Frontal cortex (tissue), 4 donors: ENCODE data around the gene DPM3. TPM values are rescaled to one million over a fixed set of nuclear protein-coding genes. Genes with fewer than 3 reads are reported as not detected.
"Not testable (repeated sequence)": the region's sequence is repeated elsewhere in the genome, so short reads cannot be mapped to it uniquely, and the experiment has no call there.

Experiments used
- DNase-seq, 2 donors: peaks; one replicate each; pipeline ENCODE4 v3.0.0; 2012; ENCODE audit warnings: low spot score in 2 of 2
- FAIRE-seq: peaks from 2 replicates; lab custom pipeline; 2012; peaks lifted over from hg19 to GRCh38; lab: Jason Lieb, UNC
- total RNA-seq: library from RNA; depleted of rRNA; stranded (reverse); fragments of >200 nt; gene quantifications from one replicate; pipeline ENCODE4 v1.2.3, GENCODE V29; 2014
- donor health status: control.
- donor health status: control.
- donor health status: control.

The DPM3 gene
- total RNA-seq, 1 donor from 2014 or later, result 15.1 TPM

DNA sequence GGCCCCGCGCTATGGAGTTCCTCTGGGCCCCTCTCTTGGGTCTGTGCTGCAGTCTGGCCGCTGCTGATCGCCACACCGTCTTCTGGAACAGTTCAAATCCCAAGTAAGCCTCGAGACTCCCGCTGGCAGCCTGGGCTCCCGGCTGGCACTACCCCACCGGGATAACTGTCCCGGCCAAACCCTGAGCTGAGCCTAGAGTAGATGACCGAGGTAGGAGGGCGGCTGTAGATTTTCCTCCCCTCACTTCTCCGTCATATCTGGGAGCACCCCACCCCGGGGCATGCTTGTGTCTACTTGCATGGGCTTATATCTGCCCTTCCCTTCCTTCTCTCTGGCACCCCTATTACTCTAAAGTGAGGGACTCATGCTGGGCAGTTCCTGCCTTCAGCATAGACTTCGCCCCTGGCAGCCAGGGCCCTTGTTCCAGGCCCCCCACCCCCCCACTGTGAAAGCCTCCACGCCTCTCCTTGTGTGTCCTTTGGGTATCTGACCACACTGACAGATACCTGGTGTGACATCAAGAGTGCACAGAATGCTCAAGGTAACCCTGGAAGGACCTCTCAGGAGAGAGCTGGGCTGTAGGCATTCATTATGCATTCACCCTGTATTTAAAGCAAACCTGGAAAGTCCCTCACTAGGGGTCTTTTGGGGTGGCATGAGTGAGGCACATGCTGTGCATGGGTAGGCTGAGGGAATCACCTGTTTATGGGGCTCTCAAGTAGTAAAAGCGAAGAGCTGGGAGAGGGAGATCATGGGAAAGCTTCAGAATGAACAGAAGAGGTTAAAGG is 12.2 kb downstream of the DPM3 start:
- DNase-seq (no peak), FAIRE-seq (no peak)

DNA sequence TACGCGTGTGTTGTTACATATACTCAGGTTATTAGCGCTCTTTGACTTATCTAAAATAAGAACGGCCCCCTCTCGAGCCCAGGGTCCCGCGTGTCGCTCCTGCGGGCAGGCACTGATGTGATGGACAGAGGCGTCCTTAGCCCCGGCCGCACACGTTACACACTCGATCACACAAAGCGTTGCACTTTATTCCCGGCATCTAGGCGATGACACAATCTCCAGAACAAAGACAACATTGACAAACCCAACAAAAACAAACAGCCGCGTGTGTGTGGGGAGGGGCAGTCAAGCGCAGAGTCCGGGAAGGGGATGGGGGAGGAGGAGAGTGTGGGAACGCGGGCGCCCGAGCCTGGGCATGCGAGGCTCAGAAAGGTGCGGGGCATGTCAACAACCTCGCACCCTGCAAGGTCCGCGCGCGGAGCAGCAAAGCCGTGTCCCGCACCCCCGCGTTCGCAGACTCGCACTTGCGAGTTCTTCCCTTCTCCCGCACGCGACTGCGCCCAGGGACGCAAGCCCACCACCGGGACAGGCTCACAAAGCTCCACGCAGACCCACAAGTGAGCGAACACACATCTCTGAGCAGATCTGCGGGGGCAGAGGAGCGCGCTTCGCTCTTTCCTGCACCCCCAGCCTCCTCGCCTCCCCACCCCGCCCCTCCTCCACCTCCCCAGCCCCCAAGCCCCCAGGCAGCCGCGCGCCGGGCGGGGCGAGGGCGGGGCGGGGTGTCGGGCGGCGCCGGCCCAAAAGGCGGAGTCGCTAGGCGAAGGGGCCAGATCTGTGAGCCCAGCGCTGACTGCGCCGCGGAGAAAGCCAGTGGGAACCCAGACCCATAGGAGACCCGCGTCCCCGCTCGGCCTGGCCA is 13.0 kb downstream of the DPM3 start, which contains the start of gene EFNA1:
Gene EFNA1 (plus strand): TSS at position 772 of the 862 bp plus-strand sequence. CDS start 102 bp downstream, outside the sequence.
- DNase-seq (peak; percentile 71 to 80), FAIRE-seq (no peak)

DNA sequence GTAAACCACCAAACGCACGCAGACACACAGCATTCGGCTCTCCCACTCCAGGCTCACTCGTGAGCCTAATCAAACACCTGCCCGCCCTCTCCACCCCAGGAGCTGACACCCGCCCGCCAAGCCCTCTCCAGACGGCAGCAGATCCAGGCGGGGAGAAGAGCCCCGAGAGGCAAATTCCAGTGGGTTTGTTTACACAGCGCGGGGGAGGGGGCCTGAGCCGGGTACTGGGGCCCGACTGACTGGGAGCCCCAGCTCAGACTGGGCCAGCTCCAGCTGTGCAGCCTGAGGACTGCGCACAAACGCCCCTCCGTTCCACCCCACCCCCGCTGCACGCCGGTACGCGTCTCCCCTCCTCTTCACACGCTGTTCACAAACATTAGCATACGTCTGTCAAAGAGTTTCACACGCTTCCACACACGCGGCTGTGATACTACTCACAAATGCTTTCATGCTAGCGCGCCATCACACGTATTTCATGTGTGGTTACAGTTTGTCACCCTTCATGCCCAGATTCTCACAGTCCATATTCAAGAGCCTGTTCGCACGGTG is 13.7 kb downstream of the DPM3 start:
- FAIRE-seq (no peak), DNase-seq (peak in 1 of 2 donors; percentile 58)

DNA sequence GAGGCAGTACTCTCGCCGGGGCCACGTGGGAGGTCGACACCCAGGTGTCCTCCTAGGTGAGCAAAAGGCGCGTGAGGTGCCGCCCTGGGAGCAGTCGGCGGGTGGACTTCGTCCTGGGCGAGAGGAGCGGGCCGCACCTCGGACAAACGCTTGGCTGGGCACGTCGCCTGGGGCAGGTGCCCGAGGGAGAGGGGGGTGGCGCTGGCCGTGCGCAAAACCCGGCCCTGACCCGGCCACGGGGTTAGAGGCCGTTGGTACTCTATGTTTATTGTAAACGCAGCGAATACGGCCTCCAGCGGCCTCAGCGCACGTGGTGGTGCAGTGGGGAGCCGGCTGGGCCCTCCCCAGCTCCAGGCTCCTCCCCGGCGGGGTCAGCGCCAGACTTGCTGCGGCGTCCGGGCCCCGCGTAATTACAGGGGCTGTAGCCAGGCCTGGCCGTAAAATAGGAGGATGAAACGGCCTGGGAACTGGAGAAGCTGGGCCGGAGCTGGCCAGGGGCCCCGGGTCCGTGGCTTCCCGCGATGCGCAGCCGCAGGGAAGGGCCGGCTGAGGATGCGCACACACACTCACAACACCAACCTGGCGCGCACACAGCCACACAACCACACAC is 14.3 kb downstream of the DPM3 start:
- FAIRE-seq (no peak), DNase-seq (peak; percentile 65 to 79)

DNA sequence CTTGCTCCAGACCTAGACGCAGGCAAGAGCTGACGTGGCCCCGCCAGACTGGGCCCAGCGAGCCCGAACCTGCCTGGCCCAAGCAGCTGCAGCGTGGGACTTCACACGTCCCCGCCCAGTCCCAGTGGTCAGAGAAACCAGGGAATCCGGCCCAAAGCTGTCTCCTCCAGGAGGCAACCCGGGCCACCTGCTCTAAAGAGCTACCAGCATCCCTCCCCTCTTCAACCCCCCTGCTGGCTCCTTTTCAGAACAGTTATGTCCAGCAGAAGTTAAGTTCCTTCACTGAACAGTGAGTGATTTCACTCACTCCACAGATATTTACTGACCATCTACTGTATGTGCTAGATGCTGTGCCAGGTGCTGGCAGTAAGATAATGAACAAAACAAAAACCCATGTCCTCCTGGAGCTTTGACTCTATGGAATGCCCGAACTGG is 14.8 kb downstream of the DPM3 start:
- DNase-seq, result no peak

DNA sequence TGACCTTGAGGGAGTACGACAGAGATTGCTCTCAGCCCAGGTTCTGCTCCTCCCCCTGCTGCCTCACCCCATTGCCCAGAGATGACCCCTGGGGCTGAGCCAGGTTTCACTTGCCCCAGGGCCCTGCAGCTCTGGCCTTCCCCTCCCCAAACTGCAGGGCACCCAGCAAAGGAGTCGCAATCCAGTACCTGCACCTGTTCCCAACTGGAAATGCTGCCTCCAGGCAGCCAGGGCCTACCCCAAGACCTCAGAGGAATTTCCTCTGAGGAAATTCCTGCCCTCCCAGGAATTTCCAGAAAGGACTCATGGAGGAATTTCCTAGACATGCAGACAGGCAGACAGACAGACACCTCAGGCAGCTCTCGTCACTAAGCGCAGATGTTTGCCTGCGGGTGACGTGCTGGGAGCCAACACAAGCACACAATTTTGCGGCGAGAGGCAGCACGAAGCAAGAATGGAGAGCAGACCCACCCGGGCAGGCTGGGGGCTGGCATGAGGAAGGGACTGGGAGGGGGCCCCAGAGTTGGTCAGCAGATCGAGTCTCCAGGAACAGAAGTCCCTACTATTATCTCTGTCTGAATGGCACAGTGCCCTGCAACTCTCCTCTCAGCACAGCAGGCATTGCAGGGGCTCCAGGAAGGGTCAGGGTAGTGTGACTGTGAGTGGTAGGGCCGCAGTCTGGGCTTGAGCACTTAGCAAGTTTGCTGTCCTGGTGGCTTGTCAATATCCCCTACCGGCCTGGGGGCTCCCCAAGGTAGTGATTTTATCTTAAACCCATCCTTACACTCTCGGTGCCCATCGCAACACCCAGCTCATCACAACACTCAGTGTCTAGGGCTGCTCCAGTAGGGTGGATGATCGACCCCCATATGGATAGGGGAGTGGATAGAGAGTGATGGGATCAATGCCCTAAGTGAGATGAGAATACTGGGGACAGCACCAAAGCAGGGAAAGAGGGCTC is 15.5 kb downstream of the DPM3 start:
- FAIRE-seq (no peak), DNase-seq (no peak)

More for the DNA sequence above, 14.8 kb downstream of the DPM3 start:
- FAIRE-seq, result no peak

DNA sequence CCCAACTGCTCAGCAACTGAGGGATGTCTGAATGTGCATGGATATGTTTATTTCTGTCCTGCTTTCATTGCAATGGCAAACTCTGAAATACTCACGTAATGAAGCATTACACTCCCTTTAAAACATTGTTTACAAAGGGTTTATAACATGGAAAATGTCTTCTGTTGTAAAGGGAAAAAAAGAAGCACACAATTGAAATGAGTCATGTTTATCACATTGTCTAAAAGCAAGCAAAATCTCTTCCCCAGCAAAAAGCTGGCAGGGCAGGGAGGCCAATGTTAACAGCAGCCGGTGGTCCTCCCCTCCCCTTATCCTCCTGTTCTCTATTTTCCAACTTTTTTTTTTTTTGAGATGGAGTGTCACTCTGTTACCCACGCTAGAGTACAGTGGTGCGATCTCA is 16.5 kb downstream of the DPM3 start:
- FAIRE-seq, result no peak
- no peak for DNase-seq

DNA sequence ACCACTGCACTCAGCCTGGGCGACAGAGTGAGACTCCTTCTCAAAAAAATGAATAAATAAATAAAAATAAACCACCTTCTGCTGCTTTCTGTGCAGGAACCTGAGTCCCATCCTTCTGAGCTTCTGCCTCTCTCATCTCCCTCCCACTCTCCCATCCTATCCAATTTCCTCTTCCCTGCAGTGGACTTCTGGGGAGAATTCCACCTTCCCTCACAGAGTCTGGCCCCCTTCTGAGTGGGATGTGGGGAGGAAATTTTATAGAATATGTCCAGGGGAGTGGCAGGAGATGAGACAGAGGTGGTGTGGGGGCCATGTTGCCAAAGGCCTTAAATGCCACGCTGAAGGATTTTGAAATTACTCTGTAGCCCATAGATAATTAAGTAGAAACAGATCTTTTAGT is 18.0 kb downstream of the DPM3 start:
- DNase-seq (no peak), FAIRE-seq (no peak)

DNA sequence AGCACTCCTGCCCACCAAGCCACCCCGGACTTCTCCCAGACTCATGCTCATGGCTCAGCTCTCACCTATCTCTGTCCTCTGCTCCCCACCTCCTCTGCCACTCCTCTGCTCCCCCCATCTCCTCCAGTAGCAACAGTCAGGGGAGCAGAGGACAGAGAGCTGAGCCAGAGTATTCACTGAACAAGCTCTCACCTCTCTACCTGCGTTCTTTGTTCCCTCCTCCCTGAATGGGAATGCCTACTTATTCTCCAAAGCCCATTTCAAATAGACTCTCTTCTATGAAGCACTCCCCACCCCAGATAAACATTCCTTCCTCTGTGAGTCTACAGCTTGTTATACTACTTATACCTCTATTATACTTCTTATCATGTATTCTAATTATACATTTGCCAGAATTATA is 19.1 kb downstream of the DPM3 start:
- DNase-seq, result no peak
- no peak for FAIRE-seq

DNA sequence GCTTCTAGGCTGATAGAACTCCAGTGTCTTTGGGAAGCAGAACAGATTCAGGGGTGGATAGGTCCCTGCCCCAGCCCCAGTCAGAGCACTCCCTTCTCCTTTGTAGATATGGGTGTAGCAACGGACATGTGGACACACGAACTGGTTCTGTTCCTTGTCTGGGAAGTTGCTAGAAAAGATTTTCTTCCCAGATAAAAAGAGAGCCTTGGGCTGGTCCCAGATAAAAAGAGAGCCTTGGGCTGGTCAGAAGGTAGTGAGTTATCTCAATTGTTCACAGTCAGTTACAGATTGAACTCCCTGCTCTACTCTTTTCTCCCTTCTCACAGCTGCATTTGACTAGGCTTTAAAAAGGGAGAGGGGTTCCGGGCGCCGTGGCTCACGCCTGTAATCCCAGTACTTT is 20.1 kb downstream of the DPM3 start:
- no peak for DNase-seq
- no peak for FAIRE-seq

DNA sequence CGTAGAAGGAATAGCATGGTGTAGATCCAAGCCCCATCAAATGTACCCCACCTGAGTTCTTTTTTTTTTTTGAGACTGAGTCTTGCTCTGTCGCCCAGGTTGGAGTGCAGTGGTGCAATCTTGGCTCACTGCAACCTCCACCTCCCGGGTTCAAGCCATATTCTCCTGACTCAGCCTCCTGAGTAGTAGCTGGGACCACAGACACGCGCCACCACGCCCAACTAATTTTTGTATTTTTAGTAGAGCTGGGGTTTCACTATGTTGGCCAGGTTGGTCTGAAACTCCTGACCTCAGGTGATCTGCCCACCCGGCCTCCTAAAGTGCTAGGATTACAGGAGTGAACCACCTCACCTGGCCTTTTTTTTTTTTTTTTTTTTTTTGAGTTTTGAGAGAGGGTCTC is 22.2 kb downstream of the DPM3 start:
- DNase-seq, FAIRE-seq: not testable (repeated sequence)

DNA sequence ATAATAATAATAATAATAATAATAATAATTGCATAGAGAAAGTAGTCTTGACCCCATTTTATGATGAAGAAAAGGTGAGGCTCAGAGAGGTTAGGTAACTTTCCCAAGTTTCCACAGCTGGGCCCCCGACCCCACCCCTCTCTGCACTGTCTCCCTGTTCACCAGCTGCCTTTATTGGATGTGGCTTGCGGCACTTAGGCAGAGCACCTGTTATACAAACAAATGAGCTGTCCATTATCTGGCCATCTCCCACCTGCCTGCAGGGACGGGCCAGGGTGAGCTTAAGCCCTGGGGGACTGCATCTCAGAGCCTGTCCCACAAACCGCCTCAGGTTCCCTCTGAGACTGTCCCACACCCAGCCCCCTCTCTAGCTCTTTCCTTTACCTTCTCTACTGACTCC is 22.7 kb downstream of the DPM3 start:
- FAIRE-seq (no peak), DNase-seq (no peak)

DNA sequence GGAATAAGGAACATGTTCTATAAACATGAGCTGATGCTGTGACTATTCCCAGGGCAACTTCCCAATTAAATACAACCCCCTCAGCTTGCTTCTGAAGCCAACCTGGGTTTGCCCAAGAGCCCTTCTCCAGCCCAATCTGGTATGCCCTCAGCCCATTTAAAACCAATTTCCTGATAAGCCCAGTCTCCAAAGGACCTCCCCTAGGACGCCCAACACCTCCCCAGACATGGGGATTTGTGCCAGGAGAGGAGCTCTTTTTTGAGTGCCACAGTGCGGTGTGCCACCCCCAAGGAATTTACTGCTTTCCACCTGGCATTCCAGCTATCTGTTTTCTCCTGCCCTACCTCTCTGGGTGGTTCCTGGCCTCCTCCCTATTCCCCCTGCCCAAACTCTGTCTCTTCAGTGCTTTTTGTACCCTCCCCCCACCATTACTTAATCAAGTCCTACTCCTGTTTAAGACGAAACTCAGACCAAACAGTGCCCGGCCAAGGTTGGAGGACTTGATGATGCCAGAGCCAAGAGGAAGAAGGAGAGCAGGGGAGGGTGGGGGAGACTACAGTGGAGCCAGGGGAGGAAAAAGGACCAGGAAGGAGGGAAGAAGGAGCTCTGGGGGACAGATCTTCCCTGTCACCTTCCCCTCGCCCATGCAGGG is 24.1 kb downstream of the DPM3 start:
- FAIRE-seq, result no peak
- no peak for DNase-seq

DNA sequence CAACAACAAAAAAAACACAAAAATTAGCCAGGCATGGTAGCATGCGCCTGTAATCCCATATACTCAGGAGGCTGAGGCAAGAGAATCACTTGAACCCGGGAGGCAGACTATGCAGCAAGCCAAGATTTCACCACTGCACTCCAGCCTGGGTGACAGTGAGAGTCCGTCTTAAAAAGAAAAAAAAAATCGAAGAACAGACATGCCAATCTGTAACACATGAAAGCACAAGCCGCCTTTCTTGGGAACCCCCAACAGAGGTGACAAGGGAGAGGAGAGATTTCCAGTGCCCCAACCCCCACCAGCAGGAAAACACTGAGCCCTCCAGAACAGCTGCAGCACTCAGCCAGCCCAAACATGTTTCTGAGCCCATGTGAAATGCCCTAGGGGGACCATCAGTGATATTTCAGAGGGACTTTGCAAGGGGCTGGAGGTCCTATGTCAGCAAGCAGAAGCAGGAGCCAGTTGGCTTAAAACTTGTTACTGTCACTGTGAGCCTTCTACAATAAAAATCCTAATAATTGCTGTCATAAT is 26.8 kb downstream of the DPM3 start:
- no peak for DNase-seq
- no peak for FAIRE-seq

DNA sequence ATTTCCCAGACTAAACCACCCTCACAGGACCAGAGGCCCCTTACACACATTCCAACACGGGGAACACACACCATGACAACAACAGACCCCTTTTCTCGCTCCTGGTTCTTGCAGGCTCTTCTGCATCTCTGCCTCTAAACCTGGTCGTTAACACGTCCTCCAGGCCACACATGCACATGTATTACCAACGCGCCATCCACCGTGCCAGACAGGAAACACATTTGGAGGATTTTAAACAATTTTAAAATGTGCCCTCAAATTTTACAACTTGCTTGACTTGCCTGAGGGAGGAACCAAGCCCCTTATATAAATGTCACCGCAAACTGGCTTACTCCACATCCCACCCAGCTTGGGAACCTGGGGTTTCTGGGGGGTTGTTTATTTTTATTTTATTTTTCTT is 29.5 kb downstream of the DPM3 start:
- FAIRE-seq (no peak), DNase-seq (no peak)

DNA sequence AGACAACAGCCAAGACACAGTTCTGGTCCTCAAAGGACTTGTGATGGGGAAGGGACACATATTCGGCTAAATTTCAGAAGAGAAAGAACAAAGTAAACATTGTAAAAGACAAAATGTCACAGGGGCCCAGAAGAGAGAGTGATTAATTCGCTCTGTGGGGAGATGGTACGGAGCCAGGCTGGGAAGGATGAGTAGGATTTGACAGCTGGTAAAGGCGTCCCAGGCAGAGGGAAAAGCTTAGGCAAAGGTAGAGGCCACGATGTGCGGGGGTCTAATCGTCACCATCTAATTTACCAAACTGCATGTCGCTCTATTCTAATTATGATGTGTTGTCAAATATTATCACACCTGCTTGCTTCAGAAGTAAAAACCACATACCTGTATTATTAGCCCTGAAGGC is 29.9 kb downstream of the DPM3 start:
- DNase-seq (no peak), FAIRE-seq (no peak)

DNA sequence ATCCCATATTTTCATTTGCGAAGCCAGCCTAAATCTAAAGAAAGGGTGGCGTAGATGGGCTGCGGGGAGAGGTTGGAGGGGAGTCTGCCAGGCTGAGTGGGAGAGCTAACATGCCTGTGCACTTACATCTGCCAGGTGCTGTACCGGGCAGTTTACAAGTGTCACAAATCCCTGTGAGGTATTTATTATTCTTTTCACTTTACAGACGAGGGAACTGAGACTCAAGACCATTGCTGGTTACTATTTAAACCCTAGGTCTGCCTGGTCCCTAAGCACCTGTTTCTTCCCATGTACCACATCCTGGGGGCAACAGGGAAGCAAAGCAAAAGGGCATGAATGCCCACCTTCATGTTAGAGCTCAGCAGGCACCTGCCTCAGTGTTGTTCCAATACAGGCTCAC is 32.0 kb downstream of the DPM3 start:
- DNase-seq (no peak), FAIRE-seq (no peak)
